Aorta (tissue), 5 donors: ENCODE data around the gene CLPSL2. TPM values are rescaled to one million over a fixed set of nuclear protein-coding genes. Genes with fewer than 3 reads are reported as not detected.
A peak's percentile ranks its signal among the peaks of the same experiment; 100 is the strongest.

ENCODE experiments used
- ATAC-seq: fragments of 200-7000 bp; cut with Tn5 transposase; one replicate; pipeline ENCODE4 v1.9.1; 2022; ENCODE audit warnings: moderate library complexity; ENCODE audit not compliant: low FRiP score
- DNase-seq, 2 donors: peaks; one replicate each; pipeline ENCODE4 v3.0.0-alpha.2; 2020
- H3K27ac ChIP-seq, 2 donors: one replicate each; pipeline ENCODE4 v1.5.1; 2013; ENCODE audit warnings: low read length in 2 of 2, mild to moderate bottlenecking in 2 of 2, moderate library complexity in 2 of 2, control low read depth in 1 of 2, inconsistent platforms in 1 of 2, low read depth in 1 of 2
- H3K27me3 ChIP-seq, 2 donors: one replicate each; pipeline ENCODE4 v1.6.1; 2013; ENCODE audit warnings: control low read depth in 1 of 2, low read length in 1 of 2, mild to moderate bottlenecking in 1 of 2, moderate library complexity in 1 of 2; ENCODE audit not compliant: insufficient read depth in 2 of 2, control insufficient read depth in 1 of 2
- H3K36me3 ChIP-seq, 2 donors: one replicate each; pipeline ENCODE4 v1.6.1; 2013; ENCODE audit warnings: control low read depth in 1 of 2, low read length in 1 of 2, mild to moderate bottlenecking in 1 of 2; ENCODE audit not compliant: insufficient read depth in 2 of 2, control insufficient read depth in 1 of 2
- H3K4me1 ChIP-seq, 2 donors: one replicate each; pipeline ENCODE4 v1.6.1; 2013; ENCODE audit warnings: low read length in 2 of 2, control low read depth in 1 of 2, mild to moderate bottlenecking in 1 of 2, moderate library complexity in 1 of 2; ENCODE audit not compliant: insufficient read depth in 2 of 2, control insufficient read depth in 1 of 2
- H3K4me3 ChIP-seq, 2 donors: one replicate each; pipeline ENCODE4 v1.5.1; 2013; ENCODE audit warnings: low read length in 2 of 2, control low read depth in 1 of 2, mild to moderate bottlenecking in 1 of 2
- H3K9me3 ChIP-seq: one replicate; pipeline ENCODE4 v1.6.1; 2013; ENCODE audit warnings: mild to moderate bottlenecking, low read length; ENCODE audit not compliant: control insufficient read depth
- WGBS, 2 donors: extraction: QIAGEN DNeasy Blood & Tissue Kit; methylation state at CpG; one replicate each; pipeline ENCODE4 v1.1.7; 2013; 5-methylcytosine and 5-hydroxymethylcytosine counted together
- intact Hi-C, 2 donors: fragments of 100-400 bp; cut with DNase I; formaldehyde crosslinking; loops; one replicate each; pipeline versions ENCODE4 v1.14.2 to v1.15.0; 2022
- polyA plus RNA-seq, 2 donors: library from polyadenylated mRNA; stranded (reverse); fragments of 200-250 nt; gene quantifications; one replicate each; pipeline ENCODE4 v1.2.3, GENCODE V29; 2013
- total RNA-seq, 2 donors: library from RNA; stranded (reverse); fragmentation: NEBNext Ultra II Directional; extraction: Animal tissue kit (Norgen Biotek cat#: 25700); gene quantifications; one replicate each; pipeline ENCODE4 v1.2.1, GENCODE V29; 2021
- donor health status: healthy with polysubstance abuse.
- donor health status: Bipolar disorder and iron deficiency.
- donor health status: DM: no; HTN: no; CAD: no.
- donor health status: DM: no; HTN: no; CAD: no.
- donor health status: DM: yes; HTN: yes; CAD: no.

Gene CLPSL2
- total and polyA plus RNA-seq, 4 donors = not detected

- H3K9me3 ChIP-seq = no peaks in the 10 kb centered on the region
- no peak overlapping the region for H3K4me3 ChIP-seq
- ATAC-seq (no peak), DNase-seq (no peak)
- WGBS, 2 donors = 69% methylated on average over 6 of the region's 6 CpGs
- H3K27ac ChIP-seq = no peak overlapping the region
- intact Hi-C loops = no loop called here
- no peaks in the 10 kb centered on the region for H3K27me3 ChIP-seq
- H3K4me1 ChIP-seq = no peaks in the 10 kb centered on the region
- H3K36me3 ChIP-seq = no peaks in the 10 kb centered on the region
Observed at GRCh38 chr6:35754452-35755277, 21.7 kb upstream of the CLPSL2 start.

- no peak for DNase-seq
- intact Hi-C loops = no loop called here
- no peak overlapping the region for H3K4me3 ChIP-seq
Observed at GRCh38 chr6:35755278-35755924, 21.0 kb upstream of the CLPSL2 start.

GRCh38 chr6:35757456-35758123 lies 18.8 kb upstream of the CLPSL2 start:
- H3K4me1 ChIP-seq = no peaks in the 10 kb centered on the region
- no peaks in the 10 kb centered on the region for H3K27me3 ChIP-seq
- 44 to 48% methylated on average over 10 of the region's 10 CpGs for WGBS, 2 donors
- no peak overlapping the region for H3K27ac ChIP-seq
- intact Hi-C loops = no loop called here
- no peaks in the 10 kb centered on the region for H3K36me3 ChIP-seq
- H3K4me3 ChIP-seq = no peak overlapping the region
- H3K9me3 ChIP-seq = no peaks in the 10 kb centered on the region
- ATAC-seq = no peak
- DNase-seq = no peak

More at GRCh38 chr6:35755278-35755924, 21.0 kb upstream of the CLPSL2 start:
- no peaks in the 10 kb centered on the region for H3K36me3 ChIP-seq
- no peaks in the 10 kb centered on the region for H3K27me3 ChIP-seq
- H3K9me3 ChIP-seq = no peaks in the 10 kb centered on the region
- no peak overlapping the region for H3K27ac ChIP-seq
- WGBS, 2 donors = 24 to 36% methylated on average over 3 of the region's 3 CpGs
- H3K4me1 ChIP-seq = no peaks in the 10 kb centered on the region
- ATAC-seq = no peak

DNA sequence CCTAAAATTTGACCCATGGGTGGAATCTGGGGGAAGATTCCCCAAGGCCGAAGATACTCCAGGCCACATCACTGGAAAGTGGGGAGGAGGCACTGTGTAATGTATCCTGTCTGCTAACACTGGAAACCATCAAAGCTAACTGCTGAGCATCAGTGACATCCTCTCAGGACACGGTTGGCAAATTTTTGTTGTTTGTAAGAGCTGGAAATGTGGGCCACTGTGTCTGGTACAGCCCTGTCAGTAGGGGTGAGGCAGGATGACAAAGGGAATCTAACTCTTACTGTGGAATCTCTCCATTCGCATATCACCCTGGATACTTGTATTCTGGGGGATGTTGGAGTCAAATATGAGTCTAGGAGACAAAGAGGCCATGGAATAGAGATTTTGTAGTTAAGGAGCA lies 17.0 kb upstream of the CLPSL2 start:
- 82 to 85% methylated on average over 3 of the region's 3 CpGs for WGBS, 2 donors
- Histone ChIP-seq H3K9me3 (no peaks in the 10 kb centered on the region), H3K4me3 (no peak overlapping the region), H3K27ac (no peak overlapping the region), H3K27me3 (peaks cover 0 to 2% of the 10 kb centered on the region in 2 donors), H3K36me3 (no peaks in the 10 kb centered on the region), H3K4me1 (no peaks in the 10 kb centered on the region)
- no peak for DNase-seq
- intact Hi-C loops = no loop called here
- ATAC-seq = no peak

DNA sequence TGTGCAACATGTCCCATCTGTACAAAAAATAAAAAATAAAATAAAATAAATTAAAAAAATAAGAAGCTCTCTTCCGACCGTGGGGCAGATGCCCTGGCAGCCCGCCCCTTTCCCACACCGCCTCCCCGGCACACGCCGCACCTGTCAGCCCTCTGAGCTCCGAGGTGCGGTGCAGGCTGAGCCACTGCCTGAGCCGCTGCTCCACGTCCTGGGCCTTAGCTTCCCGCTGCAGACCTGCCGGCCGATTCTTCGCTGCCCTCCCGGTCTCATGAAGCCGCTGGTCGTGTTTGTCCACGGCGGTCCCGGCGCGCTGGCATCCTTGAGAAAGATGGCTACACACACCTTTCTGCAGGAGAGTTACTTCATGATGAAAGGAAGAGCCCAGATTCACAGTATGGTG lies 10.7 kb upstream of the CLPSL2 start:
- no peak overlapping the region for H3K4me3 ChIP-seq
- no peaks in the 10 kb centered on the region for H3K4me1 ChIP-seq
- WGBS, 2 donors = 45 to 85% methylated on average over 23 of the region's 23 CpGs
- no peaks in the 10 kb centered on the region for H3K36me3 ChIP-seq
- ATAC-seq (no peak), DNase-seq (peak in 1 of 2 donors; percentile 67)
- H3K27me3 ChIP-seq = peaks cover 0 to 2% of the 10 kb centered on the region in 2 donors
- no peak overlapping the region for H3K27ac ChIP-seq
- peaks cover 2% of the 10 kb centered on the region for H3K9me3 ChIP-seq
- intact Hi-C loops = no loop called here

DNA sequence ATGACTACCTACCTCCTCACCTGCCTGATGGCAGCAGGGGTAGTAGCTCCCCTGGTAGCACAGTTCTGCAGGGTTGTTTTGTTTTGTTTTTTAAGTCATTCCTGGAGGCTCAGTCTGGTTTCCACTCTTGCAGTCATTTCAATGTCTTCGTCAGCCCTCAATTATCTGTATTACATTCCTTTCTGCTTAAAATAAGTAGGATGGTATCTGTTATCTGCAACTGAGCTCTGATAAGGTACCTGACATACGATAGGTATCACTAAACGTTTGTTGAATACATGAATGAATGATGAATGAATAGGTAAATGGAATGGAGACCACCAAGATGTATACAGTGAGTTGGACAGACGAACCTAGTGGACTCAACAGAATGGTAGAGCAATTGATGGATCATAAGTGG lies 7.2 kb upstream of the CLPSL2 start:
- 72 to 77% methylated on average over 4 of the region's 4 CpGs for WGBS, 2 donors
- Histone ChIP-seq H3K4me3 (no peak overlapping the region), H3K27ac (no peak overlapping the region), H3K4me1 (no peaks in the 10 kb centered on the region), H3K36me3 (no peaks in the 10 kb centered on the region), H3K9me3 (peaks cover 2% of the 10 kb centered on the region), H3K27me3 (no peaks in the 10 kb centered on the region)
- DNase-seq = no peak
- ATAC-seq = no peak
- intact Hi-C loops = no loop called here

GRCh38 chr6:35771343-35771627 lies 5.1 kb upstream of the CLPSL2 start:
- Histone ChIP-seq H3K9me3 (no peaks in the 10 kb centered on the region), H3K27ac (no peak overlapping the region), H3K27me3 (no peaks in the 10 kb centered on the region), H3K4me1 (no peaks in the 10 kb centered on the region), H3K4me3 (no peak overlapping the region), H3K36me3 (no peaks in the 10 kb centered on the region)
- peak in 1 of 2 donors; percentile 46 for DNase-seq
- intact Hi-C loops = no loop called here
- 57 to 66% methylated on average over 5 of the region's 5 CpGs for WGBS, 2 donors
- no peak for ATAC-seq

- Histone ChIP-seq H3K4me3 (no peak overlapping the region), H3K27ac (no peak overlapping the region), H3K4me1 (no peaks in the 10 kb centered on the region), H3K27me3 (no peaks in the 10 kb centered on the region), H3K36me3 (no peaks in the 10 kb centered on the region), H3K9me3 (no peaks in the 10 kb centered on the region)
- WGBS, 2 donors = 74 to 82% methylated on average over 11 of the region's 11 CpGs
- intact Hi-C loops = no loop called here
- DNase-seq (no peak), ATAC-seq (no peak)
Observed at GRCh38 chr6:35774116-35774794, 2.1 kb upstream of the CLPSL2 start.
